ENCODE measurements around the gene KCTD16.

KCTD16 gene

GRCh38 chr5:144462577-144462976 is 291.9 kb downstream of the KCTD16 start:
- no peak for ATAC-seq
- TF ChIP-seq ESRRG (CRISPR knock-in tag; IDR thresholded peaks at IDR 0.05) (no peak), POU6F1 (CRISPR knock-in tag; IDR thresholded peaks at IDR 0.05; ENCODE audit: borderline replicate concordance, low read depth) (no peak), ISL1 (CRISPR knock-in tag; IDR thresholded peaks at IDR 0.05) (no peak), TSHZ2 (CRISPR knock-in tag; IDR thresholded peaks at IDR 0.05) (no peak), TCF4 (CRISPR knock-in tag; IDR thresholded peaks at IDR 0.05; ENCODE audit: borderline replicate concordance) (no peak), ZNF565 (CRISPR knock-in tag; conservative IDR thresholded peaks at IDR 0.05; ENCODE audit: low read depth) (no peak), TOX (CRISPR knock-in tag; IDR thresholded peaks at IDR 0.05; ENCODE audit: borderline replicate concordance) (no peak), GLIS3 (CRISPR knock-in tag; IDR thresholded peaks at IDR 0.05) (no peak)

- no peak for ATAC-seq
- TF ChIP-seq ZNF565 (CRISPR knock-in tag; conservative IDR thresholded peaks at IDR 0.05; ENCODE audit: low read depth) (no peak), TSHZ2 (CRISPR knock-in tag; IDR thresholded peaks at IDR 0.05) (no peak), ZFP30 (CRISPR knock-in tag; IDR thresholded peaks at IDR 0.05) (no peak), TOX (CRISPR knock-in tag; IDR thresholded peaks at IDR 0.05; ENCODE audit: borderline replicate concordance) (no peak), ESRRG (CRISPR knock-in tag; IDR thresholded peaks at IDR 0.05) (no peak), GLIS3 (CRISPR knock-in tag; IDR thresholded peaks at IDR 0.05) (no peak), POU6F1 (CRISPR knock-in tag; IDR thresholded peaks at IDR 0.05; ENCODE audit: borderline replicate concordance, low read depth) (no peak), TCF4 (CRISPR knock-in tag; IDR thresholded peaks at IDR 0.05; ENCODE audit: borderline replicate concordance) (no peak), BACH2 (CRISPR knock-in tag; IDR thresholded peaks at IDR 0.05; ENCODE audit: borderline replicate concordance) (no peak), ZNF70 (CRISPR knock-in tag; IDR thresholded peaks at IDR 0.05) (no peak), ZFP3 (CRISPR knock-in tag; IDR thresholded peaks at IDR 0.05) (no peak), ZC3H10 (CRISPR knock-in tag; IDR thresholded peaks at IDR 0.05) (no peak), ZNF8 (CRISPR knock-in tag; IDR thresholded peaks at IDR 0.05) (no peak), RARB (CRISPR knock-in tag; IDR thresholded peaks at IDR 0.05) (no peak), PATZ1 (CRISPR knock-in tag; IDR thresholded peaks at IDR 0.05; ENCODE audit: borderline replicate concordance) (no peak), OSR1 (CRISPR knock-in tag; IDR thresholded peaks at IDR 0.05) (no peak), CSDC2 (CRISPR knock-in tag; IDR thresholded peaks at IDR 0.05) (no peak)
Observed at GRCh38 chr5:144463481-144464223, 293.0 kb downstream of the KCTD16 start.
